GM19463 (cell line): ENCODE results near the gene DLG5.

Experiments
- ATAC-seq: cut with Tn5 transposase; IDR thresholded peaks from one replicate; pipeline ENCODE4 v1.9.1; 2021; ENCODE audit warnings: mild to moderate bottlenecking, moderate library complexity; ENCODE audit not compliant: unreplicated experiment

DLG5 gene

GRCh38 chr10:77896058-77896457 is 30.5 kb downstream of the DLG5 start:
- no peak for ATAC-seq

DNA sequence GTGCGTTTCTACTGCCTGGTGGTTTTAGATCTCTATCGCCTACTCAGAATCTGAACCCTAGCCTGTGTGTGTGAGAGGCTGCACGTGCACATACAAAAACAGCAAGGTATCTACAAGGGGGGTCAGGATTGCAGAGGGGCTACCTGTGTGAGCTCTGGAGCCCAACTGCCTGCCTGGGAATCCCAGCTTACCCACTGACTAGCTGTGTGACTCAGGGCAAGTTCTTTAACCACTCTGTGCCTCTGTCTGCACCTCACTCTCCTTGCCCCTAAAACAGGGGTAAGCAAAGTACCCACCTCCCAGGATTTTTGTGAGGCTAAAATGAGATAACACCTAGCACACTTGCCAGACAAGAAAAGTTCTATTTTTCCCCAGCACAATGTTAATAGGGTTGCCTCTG is 32.5 kb downstream of the DLG5 start:
- no peak for ATAC-seq

GRCh38 chr10:77893386-77893785 is 33.2 kb downstream of the DLG5 start:
- no peak for ATAC-seq

GRCh38 chr10:77892761-77893160 is 33.8 kb downstream of the DLG5 start:
- ATAC-seq: no peak

DNA sequence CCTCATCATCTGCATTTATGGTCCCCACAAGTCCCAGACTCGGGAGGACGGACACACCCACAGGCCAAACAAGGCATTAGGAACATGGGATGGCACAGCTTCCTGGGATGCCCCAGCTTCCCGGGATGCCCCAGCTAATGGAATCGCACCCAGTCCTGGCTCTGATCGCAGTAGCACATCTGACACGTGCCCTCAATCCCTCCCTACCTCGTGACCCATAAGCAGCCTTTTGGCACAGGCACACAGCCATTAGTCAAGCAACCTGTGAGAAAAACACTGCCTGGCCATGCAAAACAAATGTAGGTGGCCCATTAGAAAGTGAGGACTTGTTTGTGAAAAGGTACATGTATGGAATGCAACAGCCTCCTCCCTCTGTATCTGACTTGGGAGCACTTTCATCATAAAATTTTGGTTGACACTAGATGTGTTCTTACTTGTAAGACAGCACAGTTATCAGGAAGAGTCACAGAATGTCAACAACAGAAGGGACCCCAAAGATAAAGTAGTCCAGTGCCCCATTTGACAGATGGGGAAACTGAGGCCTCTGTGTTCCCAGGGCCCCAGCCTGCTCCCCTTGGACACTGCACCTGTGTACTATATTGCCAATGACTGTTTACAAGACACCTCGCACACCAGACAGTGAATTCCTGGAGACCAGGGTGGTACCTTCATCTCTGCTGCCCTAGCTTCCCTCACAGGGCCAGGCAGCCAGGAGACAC is 34.4 kb downstream of the DLG5 start:
- ATAC-seq: no peak

DNA sequence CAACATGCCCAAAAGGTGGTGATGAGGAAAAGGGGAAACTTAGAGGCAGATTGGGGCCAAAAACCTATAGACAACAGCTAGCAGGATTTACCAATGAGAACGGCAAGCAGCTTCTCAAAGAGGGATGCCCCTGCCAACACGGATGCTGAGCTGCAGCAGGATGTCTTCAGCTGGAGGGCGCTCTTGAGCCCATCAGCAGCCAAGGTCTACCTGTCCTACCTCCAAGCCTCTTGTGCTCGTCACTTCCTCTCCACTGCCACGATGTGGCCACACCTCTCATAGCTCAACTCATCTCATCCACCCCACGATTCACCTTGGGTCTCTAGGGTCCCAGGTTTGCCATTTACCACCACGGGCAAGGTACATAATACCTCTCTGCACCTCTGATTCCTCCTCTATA is 36.5 kb downstream of the DLG5 start:
- no peak for ATAC-seq

DNA sequence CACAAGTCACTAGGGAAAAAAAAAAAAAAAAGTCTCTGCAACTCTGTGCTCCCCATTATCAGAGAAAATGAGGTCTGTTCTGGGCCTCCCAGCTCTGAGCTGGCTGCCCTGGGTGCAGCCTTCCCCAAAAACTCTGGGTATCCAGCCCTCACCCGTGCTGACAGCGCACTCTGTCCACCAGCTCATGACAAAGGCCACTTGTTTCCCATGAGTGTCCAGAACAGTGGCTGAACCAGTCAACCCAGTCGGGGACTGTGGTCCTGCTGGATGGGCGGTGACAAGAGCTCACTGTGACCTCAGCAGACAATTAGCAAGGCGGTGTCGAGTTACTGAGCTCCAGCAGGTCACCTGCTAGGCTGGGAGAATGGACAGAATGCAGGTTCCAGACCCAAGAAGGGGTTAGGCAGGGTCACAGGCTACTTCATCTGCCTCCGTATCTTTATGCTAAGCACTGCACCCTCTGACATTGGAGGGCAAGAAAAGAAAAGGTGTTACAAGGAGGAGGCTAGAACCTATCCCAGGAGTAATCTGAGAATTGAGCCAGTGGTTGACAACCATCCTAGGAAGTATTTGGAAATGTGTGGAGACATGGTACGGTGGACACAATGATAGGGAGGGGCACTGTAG is 37.2 kb downstream of the DLG5 start:
- no peak for ATAC-seq

DNA sequence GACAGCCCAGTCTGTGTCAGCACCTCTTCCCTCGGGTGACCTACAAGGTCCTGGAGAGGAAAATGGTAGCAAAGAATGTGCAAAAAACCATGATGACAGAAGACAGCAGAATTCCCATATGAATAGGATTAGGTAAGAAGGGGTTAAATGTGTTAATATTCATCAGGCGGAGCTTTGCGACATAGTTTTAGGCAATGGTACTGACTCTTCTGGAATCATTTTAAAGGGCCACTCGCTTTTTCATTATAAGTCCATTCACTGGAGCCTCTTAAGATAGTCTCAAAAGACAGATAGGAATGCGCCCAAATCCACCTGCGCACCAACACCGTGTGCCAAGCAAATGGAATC is 38.2 kb downstream of the DLG5 start:
- ATAC-seq: no peak

GRCh38 chr10:77887631-77888355 is 38.8 kb downstream of the DLG5 start:
- ATAC-seq: no peak

DNA sequence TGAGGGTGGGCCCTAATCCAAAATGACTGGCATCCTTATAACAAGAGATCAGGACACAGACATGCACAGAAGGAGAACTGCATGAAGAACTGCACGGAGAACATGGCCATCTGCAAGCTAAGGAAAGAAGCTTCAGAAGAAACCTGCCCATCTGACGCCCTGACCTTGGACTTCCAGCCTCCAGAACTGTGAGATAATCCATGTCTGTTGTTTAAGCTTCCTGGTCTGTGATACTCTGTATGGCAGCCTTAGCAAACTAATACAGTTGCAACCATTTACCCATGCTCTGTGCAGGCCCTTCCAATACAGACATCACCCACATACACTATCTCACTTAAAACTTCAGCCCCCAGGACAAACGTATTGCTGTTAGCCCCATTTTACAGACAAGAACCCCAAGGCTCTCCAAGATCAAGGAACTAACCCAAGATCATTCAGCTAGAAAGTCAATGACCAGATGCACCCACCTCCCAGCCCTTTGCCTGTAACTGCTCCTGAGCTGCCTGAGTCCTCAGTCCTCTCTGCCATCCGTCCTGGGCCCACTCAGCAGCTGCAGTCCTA is 39.7 kb downstream of the DLG5 start:
- ATAC-seq: no peak

GRCh38 chr10:77884181-77884580 is 42.4 kb downstream of the DLG5 start:
- ATAC-seq: no peak

DNA sequence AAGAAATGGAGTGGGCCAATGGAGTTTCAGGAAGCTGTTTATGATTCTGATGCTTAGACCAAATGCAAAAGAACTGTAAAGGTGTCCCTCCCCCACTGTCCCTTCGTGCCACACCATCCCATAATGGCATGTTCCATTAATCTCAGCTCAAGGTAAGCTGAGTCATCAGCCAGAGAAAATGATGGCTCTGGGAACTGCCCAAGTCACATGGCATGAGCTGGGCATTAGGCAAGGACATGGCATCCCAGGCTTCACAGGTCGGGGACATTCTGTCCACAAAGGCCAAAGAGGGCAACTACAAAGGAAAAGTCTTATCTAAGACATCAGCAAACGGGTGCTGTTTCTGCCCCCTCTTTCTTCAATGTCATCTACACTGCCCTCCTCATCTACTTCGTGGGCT is 44.9 kb downstream of the DLG5 start:
- ATAC-seq: no peak

GRCh38 chr10:77881222-77881621 is 45.3 kb downstream of the DLG5 start:
- no peak for ATAC-seq

DNA sequence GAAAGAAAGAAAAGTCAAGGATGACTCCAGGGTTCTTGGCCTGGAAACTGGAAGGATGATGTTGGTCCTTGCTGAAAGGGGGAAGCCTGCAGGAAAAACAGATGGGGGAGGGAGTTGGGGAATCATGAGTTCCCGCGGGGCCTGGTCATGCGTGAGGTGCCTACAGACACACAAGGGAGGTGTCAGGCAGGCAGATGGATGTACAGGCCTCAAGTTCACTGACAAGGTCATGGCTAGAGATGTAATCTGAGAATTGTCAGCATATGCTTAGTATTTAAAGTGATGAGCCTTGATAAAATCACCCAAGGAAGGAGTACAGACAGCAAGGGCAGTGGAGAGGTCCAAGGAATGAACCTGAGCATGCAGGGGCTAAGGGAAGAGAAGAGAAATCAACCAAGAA is 46.8 kb downstream of the DLG5 start:
- ATAC-seq: no peak

GRCh38 chr10:77879065-77879464 is 47.5 kb downstream of the DLG5 start:
- ATAC-seq: no peak

DNA sequence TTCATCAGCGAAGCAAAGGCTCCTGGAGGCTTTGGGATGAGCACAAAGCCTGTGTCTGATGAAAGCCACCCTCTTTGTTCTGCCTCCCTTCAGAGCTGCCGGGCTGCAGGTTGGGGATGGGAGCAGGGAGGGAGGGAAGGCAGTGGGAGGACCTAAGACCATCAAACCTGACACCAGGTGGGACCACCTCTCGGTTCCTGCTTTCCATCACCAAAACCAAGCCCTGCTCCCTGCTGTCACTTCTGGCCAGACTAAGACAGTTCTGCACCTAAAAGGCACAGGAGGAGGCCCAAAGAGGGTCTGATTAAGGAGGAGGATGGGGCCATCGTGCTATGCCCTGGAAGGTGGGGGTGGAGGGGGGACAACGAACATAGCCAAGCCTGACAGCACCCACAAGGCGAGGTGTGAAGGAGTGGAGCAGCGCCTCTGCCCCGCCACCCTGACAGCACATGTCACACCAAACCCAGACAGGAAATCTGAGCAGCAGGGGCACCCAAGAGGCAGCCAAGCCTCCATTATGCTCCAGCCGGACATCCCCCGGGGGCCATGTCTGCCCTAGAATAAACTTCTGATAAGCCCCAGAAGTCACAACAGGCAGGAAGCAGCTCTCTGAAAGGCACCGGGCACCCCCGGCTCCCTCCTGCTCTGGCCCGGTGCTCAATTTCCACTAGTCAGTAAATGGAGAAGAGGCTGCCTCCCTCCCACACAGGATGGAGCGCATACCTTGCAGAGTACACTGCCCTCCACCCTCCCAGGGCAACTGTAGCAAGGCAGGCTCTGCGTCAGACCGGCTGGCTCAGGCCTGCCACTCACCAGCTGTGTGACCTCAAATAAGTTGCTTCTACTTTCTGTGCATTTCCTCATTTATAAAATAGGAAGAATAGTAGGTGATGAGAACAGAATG is 48.9 kb downstream of the DLG5 start:
- ATAC-seq: peak; percentile 68

DNA sequence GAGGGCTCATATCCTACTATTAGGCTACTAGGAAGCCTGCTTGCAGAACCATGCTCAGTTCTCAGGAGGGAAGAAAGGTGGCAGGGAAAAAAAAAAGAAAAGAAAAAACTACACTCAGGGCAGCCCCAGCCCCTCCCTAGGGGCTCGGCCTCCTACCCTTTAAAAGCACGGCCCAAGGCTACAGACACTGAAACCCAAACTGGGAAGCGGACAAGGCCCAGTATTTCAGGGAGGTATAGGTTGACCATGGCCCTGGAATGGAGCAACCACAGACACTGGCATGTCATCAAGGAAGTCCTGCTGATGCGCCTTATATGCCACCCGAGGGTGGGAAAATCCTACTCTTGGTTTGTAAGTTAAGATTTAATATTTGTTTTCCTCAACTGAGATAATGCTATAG is 50.8 kb downstream of the DLG5 start:
- ATAC-seq: no peak

GRCh38 chr10:77874872-77875271 is 51.7 kb downstream of the DLG5 start:
- no peak for ATAC-seq

- ATAC-seq: peak; percentile 77
These were observed 52.8 kb downstream of the DLG5 start for GRCh38 chr10:77873536-77874380.

GRCh38 chr10:77872947-77873535 is 53.5 kb downstream of the DLG5 start:
- ATAC-seq: no peak
